GM19395 (cell line): Measurements from ENCODE around the gene PLA2G4A.
A peak's percentile ranks its signal among the peaks of the same experiment; 100 is the strongest.

ENCODE experiments used
- ATAC-seq: cut with Tn5 transposase; IDR thresholded peaks from one replicate; pipeline ENCODE4 v1.9.1; 2021; ENCODE audit warnings: mild to moderate bottlenecking, moderate library complexity; ENCODE audit not compliant: unreplicated experiment

The PLA2G4A gene

DNA sequence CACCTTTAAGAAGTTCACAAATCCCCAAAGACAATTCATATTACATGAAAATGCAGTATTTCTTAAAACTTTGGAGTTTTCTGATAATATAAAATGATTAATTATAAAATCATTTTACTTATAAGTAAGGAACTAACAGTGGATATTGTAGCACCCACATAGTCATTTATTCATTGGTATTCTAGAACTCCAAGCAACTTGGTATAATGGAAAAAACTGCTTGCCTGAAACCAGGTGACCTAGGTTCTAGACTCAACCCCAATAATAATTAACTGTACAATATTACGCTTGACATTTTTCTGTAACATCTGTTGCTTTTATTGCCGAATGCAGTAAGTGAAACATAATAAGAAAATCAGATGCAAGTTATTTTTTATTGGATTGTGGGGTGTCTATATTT is 2.4 kb downstream of the PLA2G4A start:
- ATAC-seq = no peak

DNA sequence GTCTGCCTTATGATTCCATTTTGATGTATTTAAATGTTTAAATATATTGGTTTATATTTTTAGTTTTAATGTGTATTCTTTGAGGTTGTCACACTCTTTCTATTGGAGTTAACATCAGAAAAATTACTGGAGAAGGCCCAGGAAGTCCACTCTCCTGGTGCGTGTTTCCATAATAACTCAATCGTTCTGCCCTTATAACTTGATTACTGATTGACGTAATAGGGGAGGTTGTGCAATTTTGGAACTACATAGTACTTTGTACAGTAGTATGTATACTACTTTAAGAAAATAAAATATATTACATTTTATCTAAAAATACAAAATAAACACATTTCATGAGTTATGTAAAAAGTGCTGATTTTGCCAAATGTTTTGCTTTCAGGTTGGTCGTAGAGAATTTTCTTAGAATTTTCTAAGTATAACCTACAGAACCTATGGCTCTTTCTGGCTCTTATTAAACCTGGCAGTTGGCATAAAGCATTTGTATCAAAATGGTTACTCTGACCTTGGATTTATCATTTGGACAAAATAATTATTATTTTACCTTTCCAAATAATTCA is 5.7 kb downstream of the PLA2G4A start:
- no peak for ATAC-seq

DNA sequence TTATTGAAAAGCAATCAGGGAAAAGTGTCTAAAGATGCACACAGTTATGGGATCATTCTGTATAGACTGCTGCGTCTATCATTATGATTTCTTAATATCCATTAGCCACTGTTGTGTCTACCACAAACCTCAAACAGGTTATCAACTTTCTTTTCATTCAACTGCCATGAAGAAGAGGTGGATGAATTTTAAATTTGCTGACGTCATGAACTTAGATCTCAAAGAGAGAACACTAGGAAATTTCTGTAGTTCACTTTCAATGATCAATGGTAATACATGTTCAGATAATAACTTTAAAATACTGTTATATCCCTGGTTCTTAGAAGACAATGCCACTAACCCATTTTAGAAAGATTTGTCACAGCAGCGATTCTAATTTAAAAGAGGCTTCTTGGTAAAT is 6.7 kb downstream of the PLA2G4A start:
- no peak for ATAC-seq

DNA sequence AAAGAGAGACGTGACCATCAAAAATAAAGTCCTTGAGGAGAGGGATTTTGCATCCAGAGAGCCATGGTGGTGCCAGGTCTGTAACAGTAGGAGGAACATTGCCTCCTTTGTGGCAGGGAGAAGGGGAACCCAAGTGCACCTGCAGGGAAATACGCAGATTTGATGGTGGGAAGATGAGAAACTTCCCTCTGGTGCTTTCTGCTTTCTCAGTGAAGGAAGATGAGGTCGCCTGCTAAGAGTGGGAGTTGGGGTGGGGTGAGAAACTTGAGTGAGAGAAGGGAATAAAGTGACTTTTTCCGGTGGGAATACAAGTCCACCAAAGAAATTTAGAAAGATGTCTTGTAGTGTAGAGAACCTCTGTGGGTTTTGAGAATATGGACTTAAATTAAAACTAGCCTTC is 9.1 kb downstream of the PLA2G4A start:
- no peak for ATAC-seq

DNA sequence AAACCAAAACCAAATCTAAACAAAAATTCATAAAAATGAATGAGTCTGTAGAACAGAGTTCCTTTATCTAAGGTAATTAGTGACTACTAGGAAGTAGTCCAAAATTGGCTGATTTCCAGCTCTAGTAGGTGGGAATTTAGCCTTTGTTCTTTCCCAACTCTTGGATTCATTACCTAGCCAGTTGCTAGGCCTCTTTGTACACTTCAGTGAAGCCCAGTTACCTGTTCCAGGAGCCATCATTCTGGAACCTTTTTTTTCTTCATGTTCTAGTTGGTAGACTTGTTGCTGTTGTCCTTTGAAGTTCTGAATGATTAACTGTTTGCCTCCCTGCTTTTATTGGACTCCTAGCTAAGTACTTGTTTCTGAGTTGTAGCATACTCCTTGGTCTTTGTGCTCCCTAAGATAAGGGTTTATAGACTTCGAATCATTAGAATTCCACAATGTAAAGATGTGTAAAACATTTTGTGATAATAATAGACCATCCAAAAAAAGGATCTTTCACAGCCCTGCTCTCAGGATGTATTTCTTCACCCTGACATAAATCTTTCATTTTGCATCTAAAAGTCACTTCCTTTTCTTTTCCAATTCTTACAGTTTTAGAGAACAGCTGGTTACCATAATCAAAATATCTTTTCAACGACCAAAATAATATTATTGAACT is 9.8 kb downstream of the PLA2G4A start:
- ATAC-seq = no peak

DNA sequence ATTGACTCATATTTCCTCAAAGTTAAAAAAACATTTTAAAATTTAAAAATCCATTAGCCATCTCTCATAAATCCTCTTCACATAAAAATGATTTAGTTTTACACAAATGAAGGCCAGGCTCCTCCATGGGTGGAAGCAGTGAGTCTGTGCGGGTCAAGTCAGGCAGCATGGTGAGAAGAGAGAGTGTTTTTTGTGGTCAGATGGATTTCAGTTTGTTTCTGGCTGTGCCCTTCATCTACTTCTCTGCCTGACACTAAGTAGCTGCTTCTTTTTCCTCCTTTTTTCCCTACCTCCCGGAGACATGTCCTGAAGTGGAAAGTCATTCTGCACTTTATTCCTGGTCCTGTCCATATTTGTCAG is 10.3 kb downstream of the PLA2G4A start:
- ATAC-seq = peak; percentile 71

DNA sequence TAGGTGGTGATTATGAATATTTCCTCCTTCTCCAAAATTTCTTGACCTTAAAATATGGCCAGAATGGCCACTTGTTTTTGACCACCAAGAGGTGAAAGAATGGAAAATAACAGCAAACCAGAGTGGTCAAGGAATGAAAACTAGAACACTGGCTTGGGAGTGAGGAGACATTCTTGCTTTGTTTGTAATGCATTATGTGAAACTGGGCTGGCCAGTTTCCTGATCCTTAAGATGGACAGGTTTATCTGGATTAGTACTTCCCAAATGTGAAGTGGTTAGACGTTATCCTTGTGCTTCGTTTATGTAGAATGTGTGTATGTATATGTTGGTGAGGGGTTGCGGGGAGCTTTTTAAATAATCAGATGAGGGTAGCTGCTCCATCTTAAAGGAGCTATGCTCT is 12.8 kb downstream of the PLA2G4A start:
- ATAC-seq = no peak

DNA sequence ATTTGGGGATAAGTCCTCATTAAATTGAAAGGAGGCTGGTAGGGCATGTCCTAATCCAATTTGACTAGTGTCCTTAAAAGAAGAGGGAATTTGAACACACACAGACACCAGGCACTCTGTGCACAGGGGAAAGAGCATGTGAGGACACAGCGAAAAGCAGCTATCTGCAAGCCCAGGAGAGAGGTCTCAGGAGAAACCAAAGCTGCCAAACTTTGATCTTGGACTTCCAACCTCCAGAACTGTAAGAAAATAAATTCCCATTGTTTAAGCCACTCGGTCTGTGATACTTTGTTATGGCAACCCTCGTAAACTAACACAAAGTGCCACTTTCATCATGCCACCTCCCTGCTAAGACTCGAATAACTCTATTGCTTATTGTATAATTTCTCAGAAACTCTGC is 13.8 kb downstream of the PLA2G4A start:
- no peak for ATAC-seq

DNA sequence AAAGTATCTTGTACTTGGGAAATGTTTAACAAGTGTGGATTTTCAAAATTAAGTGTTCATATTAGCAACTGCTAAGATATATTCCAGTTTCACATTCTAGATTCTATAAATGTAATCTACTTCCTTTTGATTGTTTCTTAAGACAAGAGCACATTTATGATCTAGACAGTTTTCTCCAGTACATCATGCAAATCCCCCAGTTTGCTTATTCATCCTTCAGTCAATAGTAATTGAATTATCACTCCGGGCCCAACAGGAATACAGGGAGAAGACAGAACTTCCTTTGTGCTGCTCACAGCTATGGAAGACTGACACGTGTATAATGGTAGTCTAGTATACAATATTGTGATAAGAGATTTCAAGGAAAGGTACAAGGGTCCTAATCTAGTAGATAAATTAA is 14.5 kb downstream of the PLA2G4A start:
- ATAC-seq = no peak

DNA sequence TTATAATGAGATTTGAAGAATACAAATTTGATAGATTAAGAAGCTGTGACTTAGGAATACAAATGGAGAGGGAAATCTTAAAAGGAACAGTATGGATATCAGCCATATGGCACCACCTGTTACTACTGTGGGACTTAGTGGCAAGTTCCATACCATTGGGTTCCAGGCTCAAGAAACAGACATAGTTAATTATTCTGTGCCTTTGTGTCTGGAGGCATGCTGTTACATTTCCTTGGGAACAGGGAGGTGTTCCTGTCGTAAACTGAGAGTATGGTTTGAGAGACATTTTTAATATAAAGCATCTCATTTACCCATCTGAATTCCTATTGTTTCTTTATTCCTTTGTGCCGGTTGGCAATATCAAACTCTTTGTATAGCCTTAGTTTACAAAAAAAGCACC is 15.2 kb downstream of the PLA2G4A start:
- ATAC-seq = no peak

DNA sequence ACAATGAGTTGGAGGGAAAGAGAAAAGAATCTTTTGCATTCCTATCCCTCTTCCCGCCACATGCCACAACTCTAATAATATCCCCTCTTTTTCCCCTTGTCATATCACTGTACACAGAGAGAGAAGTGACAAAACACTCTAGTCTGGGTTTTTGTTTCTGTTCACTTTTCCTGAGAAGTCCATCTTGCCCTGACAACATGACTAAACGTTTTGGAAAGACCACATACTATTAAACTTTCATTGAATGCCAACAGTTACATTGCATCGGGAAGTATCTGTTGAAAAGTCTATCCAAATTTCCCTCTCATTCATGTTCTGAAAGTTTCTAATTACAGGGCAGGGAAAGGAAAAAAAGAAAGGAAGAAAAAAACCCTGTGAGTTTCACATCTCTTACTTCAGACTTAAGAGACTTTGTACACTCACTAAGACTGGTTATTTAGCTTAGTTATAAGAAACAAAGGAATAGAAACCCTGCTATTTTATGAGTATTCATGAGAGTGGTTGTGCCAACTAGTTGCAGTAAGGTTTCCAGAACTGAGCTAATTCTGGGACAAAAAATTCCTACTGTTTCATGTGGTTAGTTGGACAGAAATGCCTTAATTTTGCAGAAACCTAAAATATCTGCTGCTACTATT is 16.9 kb downstream of the PLA2G4A start:
- ATAC-seq = no peak

DNA sequence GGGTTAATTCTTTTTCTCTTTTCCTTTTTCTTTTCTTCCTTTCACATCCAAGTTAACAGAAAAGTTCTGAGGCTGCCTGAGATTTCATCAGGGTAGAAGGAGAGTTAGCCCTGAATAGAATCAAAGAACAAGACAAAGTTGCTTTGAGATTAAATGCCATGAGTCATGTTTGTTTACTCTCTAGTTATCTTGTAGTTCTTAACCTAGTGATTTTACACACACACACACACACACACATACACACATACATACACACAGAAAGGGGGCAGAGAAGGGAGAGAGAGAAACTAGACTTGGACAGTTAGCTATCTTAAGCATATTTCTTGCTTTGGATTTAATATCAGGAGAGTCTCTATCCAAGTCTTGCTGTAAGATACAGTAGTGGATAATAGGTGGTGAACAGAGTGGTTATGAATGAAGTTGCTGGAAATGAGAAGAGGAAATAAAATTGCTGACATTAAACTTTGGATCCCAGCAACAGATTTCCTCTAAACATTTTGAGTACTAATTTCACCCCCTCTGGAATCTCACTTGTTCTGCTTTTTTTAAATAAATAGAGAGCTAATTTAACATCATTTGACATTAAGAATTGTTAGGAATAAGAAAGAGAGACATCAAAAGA is 19.9 kb downstream of the PLA2G4A start:
- ATAC-seq = no peak

DNA sequence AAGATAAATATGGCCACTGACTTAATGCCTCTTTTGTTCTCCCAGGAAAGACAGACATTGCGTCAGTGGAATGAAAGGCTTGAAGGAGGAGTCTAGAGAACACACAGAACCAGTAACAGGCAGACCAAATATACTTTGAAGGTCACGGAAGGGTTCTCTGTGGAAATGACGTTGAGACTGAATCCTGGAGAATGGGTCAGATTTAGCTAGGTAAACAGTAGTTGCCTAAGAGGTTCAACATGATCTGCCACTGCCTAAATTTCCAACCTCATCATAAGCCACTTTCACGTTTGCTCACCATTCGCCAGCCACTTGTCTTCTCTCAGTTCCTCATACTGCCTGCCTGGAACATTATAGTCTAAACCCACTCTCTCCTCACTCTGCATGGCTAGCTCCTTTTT is 20.5 kb downstream of the PLA2G4A start:
- ATAC-seq = peak; percentile 97

DNA sequence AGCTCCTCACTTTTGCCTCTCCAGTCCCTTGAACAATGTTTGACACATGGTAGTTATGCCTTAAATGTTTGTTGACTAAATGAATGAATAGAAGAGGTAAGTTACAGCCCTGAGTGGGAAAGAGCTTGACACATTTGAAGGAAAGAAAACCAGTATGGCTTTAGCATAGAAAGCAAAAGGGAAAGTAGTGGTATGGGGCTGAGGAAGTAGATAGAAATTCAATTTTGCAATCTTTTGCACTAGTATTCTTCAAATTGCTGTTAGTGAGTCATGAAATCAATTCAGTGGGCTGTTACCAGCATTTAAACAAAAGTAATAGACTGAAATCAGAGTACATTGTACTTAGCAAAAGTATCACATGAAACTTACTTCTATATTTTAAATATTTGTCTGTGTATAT is 21.1 kb downstream of the PLA2G4A start:
- peak; percentile 65 for ATAC-seq

DNA sequence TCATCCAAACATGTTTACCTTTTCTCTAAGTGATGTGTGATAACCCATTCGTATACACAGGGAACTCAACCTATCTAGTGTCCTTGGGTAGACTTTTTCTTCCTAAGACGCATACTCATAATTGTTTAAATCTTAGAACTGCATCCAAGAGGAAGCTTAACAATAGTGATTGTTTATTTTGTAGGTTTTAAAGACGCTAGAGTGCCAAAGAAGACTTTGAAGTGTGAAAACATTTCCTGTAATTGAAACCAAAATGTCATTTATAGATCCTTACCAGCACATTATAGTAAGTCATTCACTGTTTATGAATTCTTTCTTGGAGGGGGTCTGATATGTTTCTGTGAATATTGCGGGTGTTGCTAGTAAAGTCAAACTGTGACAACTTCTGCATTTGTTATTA is 25.4 kb downstream of the PLA2G4A start:
- ATAC-seq = no peak

DNA sequence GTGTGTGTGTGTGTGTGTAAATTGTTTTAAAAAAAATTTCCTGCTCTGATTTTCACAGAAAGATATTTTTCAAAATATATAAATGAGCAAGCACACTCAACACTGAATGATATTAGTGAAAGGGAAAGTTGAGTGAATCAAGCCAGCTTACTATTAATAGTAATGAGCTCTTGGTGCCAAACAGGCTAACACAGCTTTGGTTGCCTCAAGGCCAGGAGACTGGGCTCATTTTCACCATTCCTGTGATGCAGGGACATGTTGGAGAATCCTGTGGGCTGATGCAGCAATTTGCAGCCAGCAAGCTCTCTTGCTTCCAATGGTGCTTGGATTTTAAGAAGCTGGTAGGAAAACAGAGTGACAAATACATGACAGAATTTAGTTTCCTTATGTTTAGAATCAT is 30.2 kb downstream of the PLA2G4A start:
- ATAC-seq = peak; percentile 44

DNA sequence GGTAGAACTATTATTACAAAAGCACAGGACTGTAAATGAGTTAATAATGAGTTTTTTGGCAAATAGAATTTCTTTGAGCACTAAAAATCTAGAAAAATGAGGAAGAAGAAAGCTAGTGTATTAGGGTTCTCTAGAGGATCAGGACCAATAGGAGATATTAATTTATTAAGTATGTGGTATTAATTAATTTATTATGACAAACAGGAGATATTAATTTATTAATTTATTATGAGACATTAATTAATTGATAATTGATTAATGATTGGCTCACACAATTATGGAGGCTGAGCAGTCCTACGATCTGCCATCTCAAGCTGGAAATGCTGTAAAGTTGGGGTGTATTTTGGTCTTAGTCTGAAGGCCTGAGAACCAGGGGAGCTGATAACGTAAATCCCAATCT is 31.2 kb downstream of the PLA2G4A start:
- ATAC-seq = no peak

DNA sequence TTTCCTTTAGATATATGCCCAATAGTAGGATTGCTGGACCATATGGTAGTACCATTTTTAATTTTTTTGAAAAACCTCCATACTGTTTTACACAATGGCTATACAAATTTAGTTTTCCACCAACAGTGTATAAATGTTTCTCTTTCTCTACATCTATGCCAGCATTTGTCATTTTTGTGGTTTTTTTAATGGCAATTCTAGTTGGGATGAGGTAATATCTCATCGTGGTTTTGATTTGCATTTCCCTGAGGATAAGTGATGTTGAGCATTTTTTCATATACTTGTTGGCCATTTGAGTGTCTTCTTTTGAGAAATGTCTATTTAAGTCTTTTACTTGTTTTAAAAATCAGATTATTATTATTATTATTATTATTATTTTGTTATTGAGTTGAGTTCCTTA is 35.5 kb downstream of the PLA2G4A start:
- no peak for ATAC-seq

DNA sequence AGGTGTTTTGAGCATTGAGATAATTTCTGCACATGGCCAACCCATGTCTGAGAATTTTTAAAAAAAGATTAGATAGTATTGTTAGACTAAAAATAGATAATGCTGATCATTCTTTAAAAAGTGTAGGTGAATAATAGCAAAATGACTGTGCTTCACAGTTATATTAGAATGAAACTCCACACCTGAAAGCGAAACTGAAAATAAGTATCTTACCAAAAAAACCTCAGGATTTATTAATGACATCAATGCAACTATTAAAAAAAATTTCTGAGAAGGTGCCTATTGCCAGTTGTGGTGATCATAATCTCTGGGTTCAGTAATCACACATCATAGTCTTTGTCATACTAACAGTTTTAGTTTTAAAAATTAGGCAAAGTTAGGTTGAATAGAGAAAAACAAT is 36.5 kb downstream of the PLA2G4A start:
- peak; percentile 88 for ATAC-seq

DNA sequence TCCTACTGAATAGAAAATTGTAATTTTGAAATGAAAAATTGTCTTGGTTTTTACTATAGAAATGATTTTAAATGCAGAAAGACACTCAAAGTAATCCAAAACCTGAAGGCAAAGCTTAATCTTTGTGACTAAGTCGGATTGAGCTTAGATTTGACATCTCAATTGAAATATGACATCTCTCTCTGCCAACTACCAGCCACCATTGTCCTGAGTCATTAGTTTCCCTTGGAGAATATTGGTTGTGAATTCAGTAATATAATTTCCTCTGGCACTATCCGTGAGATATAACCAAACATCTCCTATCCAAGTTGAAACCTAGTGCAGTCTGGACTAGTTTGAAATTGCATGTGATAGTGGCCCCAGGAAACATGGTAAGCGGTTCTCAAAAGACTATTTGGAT is 37.1 kb downstream of the PLA2G4A start:
- no peak for ATAC-seq

DNA sequence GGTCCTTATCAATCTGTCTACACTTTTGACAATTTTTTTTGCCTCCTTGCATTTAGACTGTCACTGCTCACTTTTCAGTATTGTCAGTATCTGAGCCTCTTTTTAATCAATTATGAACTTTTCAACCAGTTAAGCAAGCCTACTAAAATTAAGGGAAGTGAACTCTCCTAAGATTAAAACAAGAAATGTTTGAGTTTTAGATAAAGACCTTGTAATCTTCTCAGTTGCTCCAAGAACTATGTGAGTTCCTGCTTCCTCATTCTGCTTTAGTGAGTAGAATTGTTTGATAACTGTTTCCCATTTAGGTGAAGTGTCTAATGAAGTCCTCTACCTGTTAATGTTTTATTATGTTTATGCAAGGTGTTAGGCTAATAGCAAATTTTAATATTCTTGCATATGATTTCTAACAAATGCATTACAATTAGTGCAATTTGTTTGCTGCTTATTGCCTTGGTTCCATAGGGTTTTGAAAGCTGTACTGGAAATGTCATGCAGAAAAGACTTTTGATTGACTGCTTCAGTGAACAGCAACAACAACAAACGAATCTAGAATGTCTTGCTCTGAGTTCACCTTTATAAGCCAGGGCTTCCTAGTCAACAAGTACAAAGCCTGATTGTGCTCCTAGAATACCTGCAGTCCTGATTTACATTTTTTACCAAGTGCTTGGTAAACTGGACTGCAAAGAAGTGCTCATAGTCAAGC is 40.9 kb downstream of the PLA2G4A start:
- ATAC-seq = peak; percentile 40

DNA sequence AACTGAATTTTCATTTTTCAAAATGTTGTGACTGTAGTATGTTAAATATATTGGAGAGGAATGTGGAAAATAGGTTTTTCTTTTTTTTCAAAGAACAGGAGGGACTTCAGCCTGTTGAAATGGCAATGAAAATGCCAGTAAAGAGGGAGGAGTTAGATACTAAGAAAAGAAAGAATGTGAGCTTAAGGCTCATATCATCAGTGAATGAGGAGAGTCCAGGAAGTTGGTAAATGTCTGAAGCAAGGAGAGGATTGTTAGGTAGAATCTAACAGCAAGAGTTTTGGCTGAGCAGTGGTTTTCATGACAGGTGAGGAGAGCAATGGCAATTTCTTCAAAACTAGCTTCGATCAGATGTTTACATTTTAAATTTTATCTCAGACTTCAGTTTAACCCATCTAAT is 43.0 kb downstream of the PLA2G4A start:
- no peak for ATAC-seq
